Uterus (tissue), 2 donors: ENCODE measurements around the gene ERGIC1.

Source experiments
- POLR2A ChIP-seq, 2 donors: fragments of 450-650 bp; IDR thresholded peaks; one replicate each; pipeline ENCODE4 v1.6.1; 2016; ENCODE audit warnings: antibody characterized with exemption in 2 of 2, mild to moderate bottlenecking in 1 of 2, moderate library complexity in 1 of 2
- TF ChIP-seq, protein P1 (sequence below), 4 experiments: fragments of 200-600 bp in 2 of 4; fragments of 450-650 bp in 2 of 4; sonication (generic) in 2 of 4; IDR thresholded peaks; one replicate each; pipeline ENCODE4 v1.5.1; 2016 to 2019; ENCODE audit warnings: antibody characterized with exemption in 4 of 4, mild to moderate bottlenecking in 2 of 4, moderate library complexity in 1 of 4

DNA sequence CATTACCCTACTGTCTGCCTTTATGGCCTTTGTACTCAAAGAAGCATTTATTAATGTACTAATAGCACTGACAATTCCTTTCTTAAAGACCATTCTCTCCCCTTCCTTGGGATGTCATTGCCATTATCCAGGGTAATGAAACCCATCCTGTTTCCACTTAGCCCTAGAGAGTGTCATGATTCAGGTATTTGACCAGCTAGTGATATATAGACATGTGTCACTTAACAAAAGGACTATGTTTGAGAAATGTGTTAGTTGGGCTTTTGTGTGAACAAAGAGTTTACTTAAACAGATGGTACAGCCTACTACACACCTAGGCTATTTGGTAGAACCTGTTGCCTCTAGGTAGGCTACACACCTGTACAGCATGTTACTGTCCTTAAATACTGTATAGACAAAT, 151.5 kb downstream of the ERGIC1 start:
- TF ChIP-seq, protein P1, sequence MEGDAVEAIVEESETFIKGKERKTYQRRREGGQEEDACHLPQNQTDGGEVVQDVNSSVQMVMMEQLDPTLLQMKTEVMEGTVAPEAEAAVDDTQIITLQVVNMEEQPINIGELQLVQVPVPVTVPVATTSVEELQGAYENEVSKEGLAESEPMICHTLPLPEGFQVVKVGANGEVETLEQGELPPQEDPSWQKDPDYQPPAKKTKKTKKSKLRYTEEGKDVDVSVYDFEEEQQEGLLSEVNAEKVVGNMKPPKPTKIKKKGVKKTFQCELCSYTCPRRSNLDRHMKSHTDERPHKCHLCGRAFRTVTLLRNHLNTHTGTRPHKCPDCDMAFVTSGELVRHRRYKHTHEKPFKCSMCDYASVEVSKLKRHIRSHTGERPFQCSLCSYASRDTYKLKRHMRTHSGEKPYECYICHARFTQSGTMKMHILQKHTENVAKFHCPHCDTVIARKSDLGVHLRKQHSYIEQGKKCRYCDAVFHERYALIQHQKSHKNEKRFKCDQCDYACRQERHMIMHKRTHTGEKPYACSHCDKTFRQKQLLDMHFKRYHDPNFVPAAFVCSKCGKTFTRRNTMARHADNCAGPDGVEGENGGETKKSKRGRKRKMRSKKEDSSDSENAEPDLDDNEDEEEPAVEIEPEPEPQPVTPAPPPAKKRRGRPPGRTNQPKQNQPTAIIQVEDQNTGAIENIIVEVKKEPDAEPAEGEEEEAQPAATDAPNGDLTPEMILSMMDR (IDR thresholded peaks at IDR 0.05): no peak
- no peak for TF ChIP-seq POLR2A (IDR thresholded peaks at IDR 0.05)
